Astrocyte (in vitro differentiated cells and primary cell): ENCODE results near the gene ZNF687.
"Not testable (repeated sequence)": the region's sequence is repeated elsewhere in the genome, so short reads cannot be mapped to it uniquely, and the experiment has no call there.

Source experiments
- EZH2 ChIP-seq: IDR thresholded peaks from 2 replicates; pipeline ENCODE4 v1.6.1; 2012; ENCODE audit warnings: mild to moderate bottlenecking, low read length, inconsistent platforms; ENCODE audit not compliant: insufficient read depth
- TF ChIP-seq, protein P1 (sequence below): IDR thresholded peaks from 2 replicates; pipeline ENCODE4 v1.5.1; 2011; ENCODE audit warnings: low read depth, mild to moderate bottlenecking, inconsistent platforms, low read length, moderate library complexity; ENCODE audit not compliant: insufficient read depth

DNA sequence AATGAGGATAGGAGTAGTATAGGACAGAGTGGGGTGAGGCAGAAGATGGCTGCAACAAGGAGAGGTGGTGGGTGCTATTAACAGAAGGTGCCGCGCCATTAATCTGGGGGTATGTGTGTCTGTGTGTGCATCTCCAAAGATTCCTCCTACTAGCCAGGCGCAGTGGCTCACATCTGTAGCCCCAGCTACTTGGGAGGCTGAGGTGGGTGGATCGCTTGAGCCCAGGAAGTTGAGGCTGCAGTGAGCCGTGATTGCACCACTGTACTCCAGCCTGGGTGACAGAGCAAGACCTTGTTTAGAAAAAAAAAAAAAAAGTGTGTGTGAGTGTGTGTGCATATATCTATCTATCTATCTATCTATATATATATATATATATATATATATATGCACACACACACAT, 6.8 kb upstream of the ZNF687 start:
- TF ChIP-seq, protein P1, sequence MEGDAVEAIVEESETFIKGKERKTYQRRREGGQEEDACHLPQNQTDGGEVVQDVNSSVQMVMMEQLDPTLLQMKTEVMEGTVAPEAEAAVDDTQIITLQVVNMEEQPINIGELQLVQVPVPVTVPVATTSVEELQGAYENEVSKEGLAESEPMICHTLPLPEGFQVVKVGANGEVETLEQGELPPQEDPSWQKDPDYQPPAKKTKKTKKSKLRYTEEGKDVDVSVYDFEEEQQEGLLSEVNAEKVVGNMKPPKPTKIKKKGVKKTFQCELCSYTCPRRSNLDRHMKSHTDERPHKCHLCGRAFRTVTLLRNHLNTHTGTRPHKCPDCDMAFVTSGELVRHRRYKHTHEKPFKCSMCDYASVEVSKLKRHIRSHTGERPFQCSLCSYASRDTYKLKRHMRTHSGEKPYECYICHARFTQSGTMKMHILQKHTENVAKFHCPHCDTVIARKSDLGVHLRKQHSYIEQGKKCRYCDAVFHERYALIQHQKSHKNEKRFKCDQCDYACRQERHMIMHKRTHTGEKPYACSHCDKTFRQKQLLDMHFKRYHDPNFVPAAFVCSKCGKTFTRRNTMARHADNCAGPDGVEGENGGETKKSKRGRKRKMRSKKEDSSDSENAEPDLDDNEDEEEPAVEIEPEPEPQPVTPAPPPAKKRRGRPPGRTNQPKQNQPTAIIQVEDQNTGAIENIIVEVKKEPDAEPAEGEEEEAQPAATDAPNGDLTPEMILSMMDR, result not testable (repeated sequence)
- not testable (repeated sequence) for TF ChIP-seq EZH2
